Left ventricle myocardium inferior (tissue), 1 donor: ENCODE measurements around the gene SPOCK3. TPM values are rescaled to one million over a fixed set of nuclear protein-coding genes. Genes with fewer than 3 reads are reported as not detected.
"Not testable (repeated sequence)": the region's sequence is repeated elsewhere in the genome, so short reads cannot be mapped to it uniquely, and the experiment has no call there.

Experiments used
- DNase-seq: peaks from one replicate; pipeline ENCODE4 v3.0.0-alpha.2; 2020
- H3K27ac ChIP-seq: fragments of 200-600 bp; replicated peaks from 2 replicates; pipeline ENCODE4 v1.8.0; 2021
- H3K27me3 ChIP-seq: fragments of 200-600 bp; 2 replicates; pipeline ENCODE4 v1.8.0; 2021; ENCODE audit warnings: low read depth
- H3K36me3 ChIP-seq: fragments of 200-600 bp; 2 replicates; pipeline ENCODE4 v1.8.0; 2021
- H3K4me1 ChIP-seq: fragments of 200-600 bp; 2 replicates; pipeline ENCODE4 v1.8.0; 2021
- H3K4me3 ChIP-seq: fragments of 200-600 bp; 2 replicates; pipeline ENCODE4 v1.8.0; 2021; ENCODE audit warnings: mild to moderate bottlenecking, moderate library complexity
- H3K9me3 ChIP-seq: fragments of 200-600 bp; replicated peaks from 2 replicates; pipeline ENCODE4 v1.8.0; 2021
- CTCF ChIP-seq: fragments of 200-600 bp; IDR thresholded peaks from 2 replicates; pipeline ENCODE4 v1.8.0; 2021; ENCODE audit warnings: antibody characterized with exemption, mild to moderate bottlenecking, borderline replicate concordance
- intact Hi-C: fragments of 100-400 bp; cut with micrococcal nuclease; formaldehyde crosslinking; loops from one replicate; pipeline ENCODE4 v1.11.0; 2022
- total RNA-seq: library from RNA; stranded (reverse); fragmentation: NEBNext Ultra II Directional; extraction: Animal tissue kit (Norgen Biotek cat#: 25700); gene quantifications from one replicate; pipeline ENCODE4 v1.2.1, GENCODE V29; 2021
- donor health status: DM: no; HTN: yes; CAD: no; lungs with severe emphysema.

The SPOCK3 gene
- total RNA-seq, 1 donor from 2014 or later: 0.22 TPM

- no peak for DNase-seq
- no peaks in the 10 kb centered on the region for H3K4me1 ChIP-seq
- H3K9me3 ChIP-seq: no peaks in the 10 kb centered on the region
- TF ChIP-seq CTCF: no peak
- H3K27me3 ChIP-seq: no peaks in the 10 kb centered on the region
- H3K4me3 ChIP-seq: no peak overlapping the region
- no peak overlapping the region for H3K27ac ChIP-seq
- H3K36me3 ChIP-seq: no peaks in the 10 kb centered on the region
- intact Hi-C loops: no loop called here
Observed at GRCh38 chr4:166980419-166980818, 253.9 kb downstream of the SPOCK3 start.

GRCh38 chr4:166977596-166977995 is 256.7 kb downstream of the SPOCK3 start:
- intact Hi-C loops: no loop called here
- Histone ChIP-seq H3K9me3 (no peaks in the 10 kb centered on the region), H3K27me3 (no peaks in the 10 kb centered on the region), H3K27ac (no peak overlapping the region), H3K4me1 (no peaks in the 10 kb centered on the region), H3K4me3 (no peak overlapping the region), H3K36me3 (no peaks in the 10 kb centered on the region)
- TF ChIP-seq CTCF: no peak
- DNase-seq: no peak

- intact Hi-C loops: no loop called here
- no peaks in the 10 kb centered on the region for H3K4me1 ChIP-seq
- no peak for TF ChIP-seq CTCF
Observed at GRCh38 chr4:166972071-166972470, 262.2 kb downstream of the SPOCK3 start.

GRCh38 chr4:166968219-166968618 is 266.1 kb downstream of the SPOCK3 start:
- peaks cover 13% of the 10 kb centered on the region for H3K9me3 ChIP-seq
- H3K27me3 ChIP-seq, H3K4me3 ChIP-seq, H3K4me1 ChIP-seq, H3K27ac ChIP-seq, intact Hi-C loops, DNase-seq, H3K36me3 ChIP-seq: not testable (repeated sequence)

More at GRCh38 chr4:166972071-166972470, 262.2 kb downstream of the SPOCK3 start:
- no peaks in the 10 kb centered on the region for H3K27me3 ChIP-seq
- no peak overlapping the region for H3K27ac ChIP-seq
- no peak overlapping the region for H3K4me3 ChIP-seq
- no peak for DNase-seq
- peaks cover 13% of the 10 kb centered on the region for H3K9me3 ChIP-seq
- H3K36me3 ChIP-seq: no peaks in the 10 kb centered on the region

GRCh38 chr4:166965562-166965961 is 268.7 kb downstream of the SPOCK3 start:
- H3K27me3 ChIP-seq: no peaks in the 10 kb centered on the region
- H3K4me3 ChIP-seq: no peak overlapping the region
- H3K36me3 ChIP-seq: no peaks in the 10 kb centered on the region
- H3K27ac ChIP-seq: no peak overlapping the region
- no peaks in the 10 kb centered on the region for H3K4me1 ChIP-seq
- no peak for TF ChIP-seq CTCF
- no peak for DNase-seq
- intact Hi-C loops: no loop called here
- peaks cover 19% of the 10 kb centered on the region for H3K9me3 ChIP-seq

GRCh38 chr4:166957451-166957850 is 276.8 kb downstream of the SPOCK3 start:
- no peak overlapping the region for H3K4me3 ChIP-seq
- peaks cover 20% of the 10 kb centered on the region for H3K9me3 ChIP-seq
- no peak for DNase-seq
- H3K4me1 ChIP-seq: no peaks in the 10 kb centered on the region
- no peaks in the 10 kb centered on the region for H3K27me3 ChIP-seq
- no peak overlapping the region for H3K27ac ChIP-seq
- no peak for TF ChIP-seq CTCF
- intact Hi-C loops: no loop called here
- no peaks in the 10 kb centered on the region for H3K36me3 ChIP-seq
